K562 (cell line): ENCODE measurements around the gene CACNG7. TPM values are rescaled to one million over a fixed set of nuclear protein-coding genes. Genes with fewer than 3 reads are reported as not detected.

Experiments
- EP300 ChIP-seq: IDR thresholded peaks from 2 replicates; pipeline ENCODE4 v1.6.1; 2012; ENCODE audit warnings: low read length, improper control_type of control experiment
- ETV1 ChIP-seq: fragments of 450-650 bp; conservative IDR thresholded peaks from 2 replicates; pipeline ENCODE4 v1.6.1; 2016; ENCODE audit warnings: missing genetic modification characterization, control low read depth, low read depth, missing compliant biosample characterization
- HCFC1 ChIP-seq: IDR thresholded peaks from 2 replicates; pipeline ENCODE4 v1.6.1; 2012; ENCODE audit warnings: low read depth, low read length, improper control_type of control experiment
- MCM5 ChIP-seq: fragments of 450-650 bp; IDR thresholded peaks from 2 replicates; pipeline ENCODE4 v1.6.1; 2016; ENCODE audit warnings: low read depth
- MXD1 ChIP-seq: fragments of 250-450 bp; sonication (Bioruptor Pico); IDR thresholded peaks from 2 replicates; pipeline ENCODE4 v1.8.0; 2021; ENCODE audit warnings: borderline replicate concordance, mild to moderate bottlenecking, moderate library complexity; ENCODE audit not compliant: poor library complexity, severe bottlenecking
- NFIX ChIP-seq: fragments of 250-450 bp; sonication (Bioruptor Pico); IDR thresholded peaks from 2 replicates; pipeline ENCODE4 v1.4.0; 2020; ENCODE audit warnings: low read depth, mild to moderate bottlenecking, moderate library complexity
- REST ChIP-seq, 2 experiments: fragments of 450-650 bp; formaldehyde crosslinking in 1 of 2; IDR thresholded peaks; 2 replicates each; pipeline versions ENCODE4 v1.4.0 to v1.6.1; 2014 to 2020; ENCODE audit warnings: mild to moderate bottlenecking in 2 of 2, borderline replicate concordance in 1 of 2, low read depth in 1 of 2
- SIX5 ChIP-seq, 2 experiments: IDR thresholded peaks; 2 replicates each; pipeline ENCODE4 v1.6.1; 2011; ENCODE audit warnings: low read length in 2 of 2, borderline replicate concordance in 1 of 2, low read depth in 1 of 2, mild to moderate bottlenecking in 1 of 2, moderate library complexity in 1 of 2; ENCODE audit not compliant: insufficient read depth in 1 of 2
- SNAPC5 ChIP-seq: fragments of 250-450 bp; sonication (Bioruptor Pico); IDR thresholded peaks from 2 replicates; pipeline ENCODE4 v1.8.0; 2021; ENCODE audit warnings: moderate library complexity, mild to moderate bottlenecking, inconsistent platforms
- STAT5B ChIP-seq: fragments of 250-450 bp; sonication (Bioruptor Pico); IDR thresholded peaks from 2 replicates; pipeline ENCODE4 v1.8.0; 2021; ENCODE audit warnings: mild to moderate bottlenecking, inconsistent platforms
- STAT6 ChIP-seq: sonication (generic); formaldehyde crosslinking; IDR thresholded peaks from 2 replicates; pipeline ENCODE4 v1.8.1; 2023; ENCODE audit warnings: mild to moderate bottlenecking, missing genetic modification reagents
- ZNF165 ChIP-seq: fragments of 250-450 bp; sonication (Bioruptor Pico); IDR thresholded peaks from 2 replicates; pipeline ENCODE4 v1.4.0; 2020; ENCODE audit warnings: borderline replicate concordance
- ZNF436 ChIP-seq: fragments of 250-450, 450-650 bp; sonication (Bioruptor Pico); formaldehyde crosslinking; IDR thresholded peaks from 2 replicates; pipeline ENCODE4 v1.7.0; 2020; ENCODE audit warnings: mild to moderate bottlenecking
- polyA plus RNA-seq, 8 experiments: library from polyadenylated mRNA; depleted of rRNA in 4 of 8; stranded (reverse) in 5 of 8; unstranded in 3 of 8; fragments of >200 nt; fragmentation: Nextera tagmentation in 2 of 8; fragmentation: Illumina TruSeq in 1 of 8; extraction: Ambion mirVana in 2 of 8; extraction: Trizol in 1 of 8; gene quantifications; 2 replicates each; pipeline versions ENCODE4 v1.2.1 to v1.2.3, GENCODE V29; 2011 to 2014; ENCODE audit warnings: inconsistent platforms in 1 of 8, missing spikeins in 1 of 8
- total RNA-seq, 7 experiments: library from RNA; depleted of rRNA in 6 of 7; stranded (reverse); fragments of >200 nt in 6 of 7; fragmentation: Illumina TruSeq in 2 of 7; extraction: Trizol in 2 of 7; gene quantifications; 2 replicates each; pipeline versions ENCODE4 v1.2.1 to v1.2.3, GENCODE V29; 2011 to 2021; ENCODE audit warnings: low replicate concordance in 1 of 7

Gene CACNG7
- total and polyA plus RNA-seq, 9 of the 15 experiments (the other 6 are each of a cell fraction or from before 2014, with no cell fraction given): not detected

GRCh38 chr19:53892981-53893325, 16.1 kb upstream of the CACNG7 start (continued):
- TF ChIP-seq REST (IDR thresholded peaks at IDR 0.05; ENCODE audit: borderline replicate concordance): no peak
- TF ChIP-seq REST (CRISPR knock-in tag; IDR thresholded peaks at IDR 0.05; ENCODE audit: low read depth): no peak
- no peak for TF ChIP-seq NFIX (CRISPR knock-in tag)
- no peak for TF ChIP-seq ETV1 (tag)
- no peak for TF ChIP-seq SNAPC5 (CRISPR knock-in tag)
- TF ChIP-seq MCM5: no peak
- no peak for TF ChIP-seq ZNF165
- no peak for TF ChIP-seq EP300
- no peak for TF ChIP-seq ZNF436
- peak; percentile 95 for TF ChIP-seq HCFC1
- TF ChIP-seq STAT5B (CRISPR knock-in tag): no peak
- no peak for TF ChIP-seq STAT6
- no peak for TF ChIP-seq MXD1 (CRISPR knock-in tag)
- peak; percentile 86 to 93 for TF ChIP-seq SIX5 (IDR thresholded peaks at IDR 0.05; ENCODE audit: borderline replicate concordance in 1 of 2, insufficient read depth in 1 of 2, low read depth in 1 of 2, low read length in 2 of 2)
